NT2/D1 (cell line): Measurements from ENCODE around the gene NUTM2E.
A peak's percentile ranks its signal among the peaks of the same experiment; 100 is the strongest.
"Not testable (repeated sequence)": the region's sequence is repeated elsewhere in the genome, so short reads cannot be mapped to it uniquely, and the experiment has no call there.

Source experiments
- DNase-seq: peaks from one replicate; pipeline ENCODE4 v3.0.0-alpha.2; 2011; ENCODE audit warnings: low read depth, low spot score
- H3K27me3 ChIP-seq: 2 replicates; pipeline ENCODE4 v1.6.0; 2011; ENCODE audit warnings: mild to moderate bottlenecking; ENCODE audit not compliant: insufficient read length, insufficient read depth
- H3K36me3 ChIP-seq: 2 replicates; pipeline ENCODE4 v1.6.1; 2011; ENCODE audit warnings: mild to moderate bottlenecking, low read length, mixed read lengths; ENCODE audit not compliant: insufficient read depth, insufficient read length
- H3K4me1 ChIP-seq: 2 replicates; pipeline ENCODE4 v1.5.1; 2011; ENCODE audit not compliant: insufficient read depth, insufficient read length
- H3K4me3 ChIP-seq: 2 replicates; pipeline ENCODE4 v1.5.1; 2011; ENCODE audit warnings: low read depth; ENCODE audit not compliant: insufficient read length
- H3K9ac ChIP-seq: 2 replicates; pipeline ENCODE4 v1.6.0; 2011; ENCODE audit warnings: low read depth; ENCODE audit not compliant: insufficient read length
- H3K9me3 ChIP-seq: 2 replicates; pipeline ENCODE4 v1.5.1; 2011; ENCODE audit warnings: mild to moderate bottlenecking, low read length; ENCODE audit not compliant: insufficient read depth

Gene NUTM2E

GRCh38 chr10:79823387-79823786 lies 3.2 kb upstream of the NUTM2E start:
- not testable (repeated sequence) for DNase-seq, H3K9me3 ChIP-seq, H3K4me1 ChIP-seq, H3K9ac ChIP-seq, H3K4me3 ChIP-seq, H3K27me3 ChIP-seq, H3K36me3 ChIP-seq

DNA sequence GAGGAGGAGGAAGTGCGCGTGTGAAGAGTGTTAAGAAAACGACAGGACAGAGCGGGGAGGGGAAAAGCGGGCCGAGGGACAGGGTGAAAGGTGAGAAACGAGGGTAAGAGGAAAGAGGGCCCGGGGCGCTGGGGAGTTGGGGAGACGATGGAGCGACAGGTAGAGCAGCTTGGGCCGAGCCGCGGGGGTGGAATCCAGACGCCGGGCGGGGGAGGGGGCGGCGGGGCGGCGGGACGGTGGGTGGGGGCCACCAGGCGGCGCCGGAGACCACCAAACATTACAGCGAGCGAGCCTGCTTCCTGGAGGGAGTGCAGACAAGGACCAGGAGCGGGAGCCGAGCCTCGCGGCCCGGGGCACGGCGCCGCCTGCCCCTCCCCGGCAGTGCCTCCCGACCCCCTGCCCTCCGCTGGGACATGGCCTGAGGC lies 940 bp upstream of the NUTM2E start:
- H3K36me3 ChIP-seq, H3K4me3 ChIP-seq, H3K9me3 ChIP-seq, H3K9ac ChIP-seq, H3K27me3 ChIP-seq, DNase-seq, H3K4me1 ChIP-seq: not testable (repeated sequence)

GRCh38 chr10:79826131-79826495 lies 426 bp upstream of the NUTM2E start:
- not testable (repeated sequence) for H3K27me3 ChIP-seq, H3K4me1 ChIP-seq, DNase-seq, H3K9me3 ChIP-seq, H3K9ac ChIP-seq, H3K36me3 ChIP-seq
- H3K4me3 ChIP-seq, result peak overlapping the region; percentile 21

- not testable (repeated sequence) for H3K9ac ChIP-seq, DNase-seq, H3K9me3 ChIP-seq, H3K4me1 ChIP-seq, H3K36me3 ChIP-seq, H3K27me3 ChIP-seq, H3K4me3 ChIP-seq
These were observed 7.3 kb downstream of the NUTM2E start for GRCh38 chr10:79833833-79834232.

DNA sequence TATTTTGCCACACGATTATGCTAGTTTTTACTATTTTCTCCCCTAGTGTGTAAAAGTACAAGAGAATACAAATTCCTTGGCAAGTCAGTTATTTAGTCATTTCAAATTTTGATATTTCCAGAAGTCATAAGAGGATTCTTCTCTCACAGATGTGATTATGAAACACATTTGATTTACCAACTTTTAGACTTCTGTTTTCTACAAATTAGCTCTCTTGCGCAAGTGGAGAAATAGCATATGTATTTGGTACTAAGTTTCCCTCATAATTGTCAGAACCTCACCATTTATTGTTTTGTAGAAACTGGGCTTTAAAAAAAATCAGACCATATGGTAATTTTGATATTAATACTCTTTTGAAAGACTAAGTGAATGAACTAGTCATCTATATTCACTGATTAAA lies 9.4 kb downstream of the NUTM2E start:
- not testable (repeated sequence) for DNase-seq, H3K9me3 ChIP-seq, H3K4me1 ChIP-seq, H3K36me3 ChIP-seq, H3K4me3 ChIP-seq, H3K9ac ChIP-seq, H3K27me3 ChIP-seq

- not testable (repeated sequence) for H3K9ac ChIP-seq, H3K36me3 ChIP-seq, H3K4me3 ChIP-seq, DNase-seq, H3K4me1 ChIP-seq, H3K9me3 ChIP-seq, H3K27me3 ChIP-seq
These were observed 10.4 kb downstream of the NUTM2E start for GRCh38 chr10:79836891-79837290.

DNA sequence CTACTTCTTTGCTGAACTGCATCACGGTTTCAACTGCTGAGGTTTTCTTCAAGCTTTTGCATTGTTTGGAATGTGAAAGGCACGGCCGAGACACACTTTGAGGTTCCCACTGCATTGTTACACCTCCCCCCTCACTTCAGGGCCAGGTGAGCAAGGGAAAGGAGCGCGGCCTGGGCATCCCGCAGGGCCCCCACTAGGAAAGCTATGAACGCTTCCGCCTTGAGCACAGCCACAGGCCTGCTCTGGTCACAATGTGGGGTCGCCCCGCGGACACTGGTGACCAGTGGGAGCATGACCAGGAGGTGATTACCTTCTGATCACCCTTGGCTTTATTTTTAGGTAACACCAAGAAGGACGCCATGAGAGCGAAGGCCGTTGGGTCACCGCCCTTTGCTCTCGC lies 11.9 kb downstream of the NUTM2E start:
- not testable (repeated sequence) for H3K9me3 ChIP-seq, H3K4me3 ChIP-seq

GRCh38 chr10:79853191-79853854 lies 26.8 kb downstream of the NUTM2E start:
- not testable (repeated sequence) for DNase-seq, H3K9me3 ChIP-seq, H3K4me1 ChIP-seq, H3K36me3 ChIP-seq, H3K4me3 ChIP-seq, H3K9ac ChIP-seq, H3K27me3 ChIP-seq

More for the DNA sequence above, 11.9 kb downstream of the NUTM2E start:
- not testable (repeated sequence) for DNase-seq, H3K9ac ChIP-seq, H3K36me3 ChIP-seq, H3K27me3 ChIP-seq, H3K4me1 ChIP-seq

GRCh38 chr10:79862269-79862668 lies 35.7 kb downstream of the NUTM2E start:
- H3K4me3 ChIP-seq, DNase-seq, H3K9ac ChIP-seq, H3K36me3 ChIP-seq, H3K9me3 ChIP-seq, H3K27me3 ChIP-seq, H3K4me1 ChIP-seq: not testable (repeated sequence)

- H3K4me1 ChIP-seq, H3K9ac ChIP-seq, DNase-seq, H3K9me3 ChIP-seq, H3K4me3 ChIP-seq, H3K27me3 ChIP-seq, H3K36me3 ChIP-seq: not testable (repeated sequence)
These were observed 36.3 kb downstream of the NUTM2E start for GRCh38 chr10:79862803-79863202.

DNA sequence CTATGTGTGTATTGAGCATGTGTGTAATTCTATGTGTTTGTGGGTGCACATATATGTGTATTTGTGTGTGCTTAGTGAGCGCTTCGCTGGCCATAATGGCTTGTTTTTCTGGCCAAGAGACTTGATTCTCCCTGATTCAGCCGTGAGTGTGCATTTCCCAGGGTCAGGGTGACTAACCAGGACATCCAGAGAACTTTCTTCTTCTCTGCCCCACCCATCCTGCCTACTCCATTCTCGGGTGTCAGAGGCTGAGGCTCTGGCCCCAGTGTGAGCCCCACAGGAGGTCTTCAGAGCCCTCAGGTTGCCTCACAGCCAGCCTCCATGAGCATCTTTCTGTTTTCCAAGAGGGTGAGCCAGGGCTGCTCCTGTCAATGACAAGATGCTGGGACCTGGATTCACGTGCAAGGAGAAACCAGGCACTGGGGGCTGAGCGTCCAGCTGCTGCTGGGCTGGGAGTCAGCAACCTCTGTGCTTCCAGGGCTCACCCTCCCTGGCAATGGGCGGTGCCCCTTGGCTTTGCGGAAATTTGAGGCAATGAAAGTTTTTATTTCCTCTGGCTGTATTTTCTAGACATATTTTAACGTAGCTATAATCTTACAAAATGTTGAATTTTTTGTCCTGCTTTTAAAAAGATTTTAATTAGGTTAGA lies 40.5 kb downstream of the NUTM2E start:
- not testable (repeated sequence) for DNase-seq, H3K36me3 ChIP-seq, H3K9me3 ChIP-seq, H3K4me3 ChIP-seq, H3K27me3 ChIP-seq, H3K9ac ChIP-seq, H3K4me1 ChIP-seq

DNA sequence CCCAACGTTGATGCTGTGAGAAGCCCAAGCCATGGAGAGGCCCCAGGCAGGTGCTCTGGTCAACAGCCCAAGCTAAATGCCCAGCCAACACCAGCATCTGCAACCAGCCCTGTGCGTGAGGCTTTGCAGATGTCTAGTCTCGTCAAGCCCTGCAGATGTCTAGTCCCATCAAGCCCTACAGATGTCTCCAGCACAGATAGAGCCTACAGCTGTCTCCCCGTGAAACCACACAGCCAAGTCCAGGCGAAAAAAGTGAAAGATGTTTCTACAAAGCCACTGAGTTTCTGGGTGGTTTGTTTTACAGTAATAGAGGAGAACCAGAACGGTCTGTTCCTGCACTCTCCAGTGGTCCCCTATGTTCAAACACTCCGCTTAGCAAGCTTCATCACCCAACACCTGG lies 41.5 kb downstream of the NUTM2E start:
- DNase-seq, H3K4me3 ChIP-seq: not testable (repeated sequence)

More for the DNA sequence above, 41.5 kb downstream of the NUTM2E start:
- H3K9ac ChIP-seq, H3K27me3 ChIP-seq, H3K36me3 ChIP-seq, H3K4me1 ChIP-seq, H3K9me3 ChIP-seq: not testable (repeated sequence)
